GM20000 (cell line): ENCODE results near the gene RPLP2.
A peak's percentile ranks its signal among the peaks of the same experiment; 100 is the strongest.

Experiments
- DNase-seq: peaks from one replicate; pipeline ENCODE4 v3.0.0; 2012; ENCODE audit warnings: low spot score
- CTCF ChIP-seq: IDR thresholded peaks from 2 replicates; pipeline ENCODE4 v1.5.1; 2012; ENCODE audit warnings: mild to moderate bottlenecking, control low read depth; ENCODE audit errors: extremely low read depth, missing control alignments

Gene RPLP2

DNA sequence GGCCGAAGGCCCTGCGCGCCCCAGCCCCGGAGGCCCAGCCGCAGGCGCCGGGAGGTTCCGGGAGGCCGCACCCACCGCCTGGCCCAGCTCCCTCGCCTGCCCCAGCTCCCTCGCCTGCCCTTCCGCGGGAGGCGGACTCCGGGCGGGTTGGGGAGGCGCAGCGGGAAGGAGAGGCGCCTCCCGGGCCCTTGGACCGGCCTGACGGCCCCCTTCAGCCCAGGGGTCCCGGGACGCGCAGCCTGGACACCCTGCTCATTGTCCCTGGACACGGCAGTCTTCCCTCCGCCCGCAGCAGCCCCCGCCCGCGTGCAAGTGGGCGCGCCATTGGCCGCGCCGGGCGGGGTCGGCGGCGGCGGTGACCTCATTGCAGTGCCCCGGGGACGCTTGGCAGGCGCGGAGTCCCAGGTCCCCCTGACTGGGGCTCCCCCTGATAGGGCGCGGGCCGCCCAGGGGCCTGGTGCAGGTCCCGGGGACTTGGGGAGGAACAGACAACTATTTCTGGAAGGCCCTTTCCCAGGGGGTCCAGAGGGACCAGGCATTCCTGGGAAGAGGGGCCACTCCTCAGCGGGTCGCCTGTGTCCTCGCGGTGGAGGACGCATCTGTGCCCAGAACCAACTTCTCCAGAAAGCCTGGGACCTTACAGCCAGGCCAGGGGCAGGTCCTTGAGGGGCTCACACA, 23.5 kb downstream of the RPLP2 start:
- peak; percentile 77 for DNase-seq
- TF ChIP-seq CTCF: no peak

- TF ChIP-seq CTCF: no peak
These were observed 24.1 kb downstream of the RPLP2 start for GRCh38 chr11:833849-834311.

GRCh38 chr11:834371-835316, 24.9 kb downstream of the RPLP2 start:
- no peak for TF ChIP-seq CTCF
- no peak for DNase-seq

More at GRCh38 chr11:833849-834311, 24.1 kb downstream of the RPLP2 start:
- no peak for DNase-seq

GRCh38 chr11:836274-836673, 26.5 kb downstream of the RPLP2 start:
- DNase-seq: no peak
- no peak for TF ChIP-seq CTCF

DNA sequence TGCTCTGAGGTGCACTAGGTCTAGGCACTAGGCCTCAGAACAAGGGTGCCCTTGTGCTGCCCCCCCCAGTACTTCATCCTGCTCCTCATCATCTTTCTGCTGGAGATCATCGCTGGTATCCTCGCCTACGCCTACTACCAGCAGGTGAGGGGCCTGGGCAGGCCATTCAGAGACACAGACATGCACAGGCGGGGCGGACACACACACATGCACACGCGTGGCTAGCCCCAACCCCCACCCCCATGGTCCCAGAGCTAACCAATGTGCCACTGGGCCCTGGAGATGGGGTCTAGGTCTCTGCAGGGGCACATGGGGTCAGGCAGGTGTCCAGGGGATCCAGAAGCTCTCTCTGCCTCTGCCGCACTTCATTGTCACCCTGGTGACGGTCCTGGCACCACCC, 26.9 kb downstream of the RPLP2 start:
- no peak for TF ChIP-seq CTCF
- no peak for DNase-seq

- no peak for DNase-seq
- TF ChIP-seq CTCF: no peak
These were observed 27.6 kb downstream of the RPLP2 start for GRCh38 chr11:837189-837989.
